Measurements from ENCODE around the gene UMODL1.

- no peak for TF ChIP-seq ZFP30 (CRISPR knock-in tag; IDR thresholded peaks at IDR 0.05)
- no peak for TF ChIP-seq CREB5 (CRISPR knock-in tag; IDR thresholded peaks at IDR 0.05; ENCODE audit: low read depth)
- no peak for TF ChIP-seq POU6F1 (CRISPR knock-in tag; IDR thresholded peaks at IDR 0.05; ENCODE audit: borderline replicate concordance, low read depth)
- no peak for TF ChIP-seq PATZ1 (CRISPR knock-in tag; IDR thresholded peaks at IDR 0.05; ENCODE audit: borderline replicate concordance)
- TF ChIP-seq ZFP3 (CRISPR knock-in tag; IDR thresholded peaks at IDR 0.05): no peak
These were observed 18.0 kb downstream of the UMODL1 start for GRCh38 chr21:42089093-42089631.
